Measurements from ENCODE around the gene CAMK2N2. TPM values are rescaled to one million over a fixed set of nuclear protein-coding genes. Genes with fewer than 3 reads are reported as not detected.

Gene CAMK2N2
- total RNA-seq, 1 donor from 2014 or later, result 1.4 TPM

- Mint-ChIP-seq H3K27ac (peak overlapping the region; percentile 87), H3K36me3 (ENCODE audit: insufficient read depth) (peaks cover 8% of the 10 kb centered on the region), H3K4me1 (ENCODE audit: low read depth) (peaks cover 13% of the 10 kb centered on the region), H3K4me3 (ENCODE audit: low read depth) (peak overlapping the region; percentile 74), H3K27me3 (peaks cover 62% of the 10 kb centered on the region), H3K9me3 (ENCODE audit: low read depth) (no peaks in the 10 kb centered on the region)
- TF ChIP-seq, protein P1, sequence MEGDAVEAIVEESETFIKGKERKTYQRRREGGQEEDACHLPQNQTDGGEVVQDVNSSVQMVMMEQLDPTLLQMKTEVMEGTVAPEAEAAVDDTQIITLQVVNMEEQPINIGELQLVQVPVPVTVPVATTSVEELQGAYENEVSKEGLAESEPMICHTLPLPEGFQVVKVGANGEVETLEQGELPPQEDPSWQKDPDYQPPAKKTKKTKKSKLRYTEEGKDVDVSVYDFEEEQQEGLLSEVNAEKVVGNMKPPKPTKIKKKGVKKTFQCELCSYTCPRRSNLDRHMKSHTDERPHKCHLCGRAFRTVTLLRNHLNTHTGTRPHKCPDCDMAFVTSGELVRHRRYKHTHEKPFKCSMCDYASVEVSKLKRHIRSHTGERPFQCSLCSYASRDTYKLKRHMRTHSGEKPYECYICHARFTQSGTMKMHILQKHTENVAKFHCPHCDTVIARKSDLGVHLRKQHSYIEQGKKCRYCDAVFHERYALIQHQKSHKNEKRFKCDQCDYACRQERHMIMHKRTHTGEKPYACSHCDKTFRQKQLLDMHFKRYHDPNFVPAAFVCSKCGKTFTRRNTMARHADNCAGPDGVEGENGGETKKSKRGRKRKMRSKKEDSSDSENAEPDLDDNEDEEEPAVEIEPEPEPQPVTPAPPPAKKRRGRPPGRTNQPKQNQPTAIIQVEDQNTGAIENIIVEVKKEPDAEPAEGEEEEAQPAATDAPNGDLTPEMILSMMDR (IDR thresholded peaks at IDR 0.05; ENCODE audit: unreplicated experiment), result no peak
- DNase-seq (ENCODE audit: low spot score, unreplicated experiment), result peak; percentile 51
These were observed 1.3 kb downstream of the CAMK2N2 start for GRCh38 chr3:184259878-184260723.

DNA sequence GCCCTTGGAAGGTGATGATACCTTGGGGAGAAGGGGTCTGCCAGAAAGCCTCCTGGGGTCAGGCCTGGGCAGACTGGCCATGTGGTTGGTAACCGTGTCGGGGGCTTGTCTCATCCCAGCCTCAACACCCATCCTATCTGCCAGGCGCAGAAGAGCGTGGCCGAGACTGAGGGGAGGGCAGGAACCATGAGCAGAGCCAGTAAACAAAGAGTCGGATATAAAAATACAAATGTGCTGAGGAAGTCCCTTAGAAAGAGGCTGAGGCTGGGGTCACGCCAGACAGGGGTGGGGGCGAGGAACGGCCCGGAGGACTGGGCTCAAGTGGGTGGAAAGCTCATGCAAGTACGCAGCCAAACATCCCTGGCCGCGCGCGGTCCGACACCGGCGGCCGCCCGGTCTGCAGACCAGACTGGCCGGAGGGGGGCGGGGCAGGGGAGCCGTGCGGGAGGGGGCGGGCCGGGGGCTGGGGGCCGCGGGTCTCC lies 1.9 kb downstream of the CAMK2N2 start:
- no peak for DNase-seq (ENCODE audit: low spot score, unreplicated experiment)
- no peak overlapping the region for H3K27ac Mint-ChIP-seq
- H3K36me3 Mint-ChIP-seq (ENCODE audit: insufficient read depth), result peaks cover 8% of the 10 kb centered on the region
- H3K9me3 Mint-ChIP-seq (ENCODE audit: low read depth), result no peaks in the 10 kb centered on the region
- H3K4me1 Mint-ChIP-seq (ENCODE audit: low read depth), result peaks cover 13% of the 10 kb centered on the region
- TF ChIP-seq, protein P1 (IDR thresholded peaks at IDR 0.05; ENCODE audit: unreplicated experiment), result no peak
- H3K4me3 Mint-ChIP-seq (ENCODE audit: low read depth), result peak overlapping the region; percentile 53
- peaks cover 55% of the 10 kb centered on the region for H3K27me3 Mint-ChIP-seq

- H3K9me3 Mint-ChIP-seq (ENCODE audit: low read depth), result no peaks in the 10 kb centered on the region
- DNase-seq (ENCODE audit: low spot score, unreplicated experiment), result no peak
- peaks cover 8% of the 10 kb centered on the region for H3K36me3 Mint-ChIP-seq (ENCODE audit: insufficient read depth)
- peaks cover 13% of the 10 kb centered on the region for H3K4me1 Mint-ChIP-seq (ENCODE audit: low read depth)
- no peak overlapping the region for H3K4me3 Mint-ChIP-seq (ENCODE audit: low read depth)
- TF ChIP-seq, protein P1 (IDR thresholded peaks at IDR 0.05; ENCODE audit: unreplicated experiment), result no peak
- H3K27me3 Mint-ChIP-seq, result peaks cover 53% of the 10 kb centered on the region
- H3K27ac Mint-ChIP-seq, result no peak overlapping the region
These were observed 2.4 kb downstream of the CAMK2N2 start for GRCh38 chr3:184258926-184259325.

DNA sequence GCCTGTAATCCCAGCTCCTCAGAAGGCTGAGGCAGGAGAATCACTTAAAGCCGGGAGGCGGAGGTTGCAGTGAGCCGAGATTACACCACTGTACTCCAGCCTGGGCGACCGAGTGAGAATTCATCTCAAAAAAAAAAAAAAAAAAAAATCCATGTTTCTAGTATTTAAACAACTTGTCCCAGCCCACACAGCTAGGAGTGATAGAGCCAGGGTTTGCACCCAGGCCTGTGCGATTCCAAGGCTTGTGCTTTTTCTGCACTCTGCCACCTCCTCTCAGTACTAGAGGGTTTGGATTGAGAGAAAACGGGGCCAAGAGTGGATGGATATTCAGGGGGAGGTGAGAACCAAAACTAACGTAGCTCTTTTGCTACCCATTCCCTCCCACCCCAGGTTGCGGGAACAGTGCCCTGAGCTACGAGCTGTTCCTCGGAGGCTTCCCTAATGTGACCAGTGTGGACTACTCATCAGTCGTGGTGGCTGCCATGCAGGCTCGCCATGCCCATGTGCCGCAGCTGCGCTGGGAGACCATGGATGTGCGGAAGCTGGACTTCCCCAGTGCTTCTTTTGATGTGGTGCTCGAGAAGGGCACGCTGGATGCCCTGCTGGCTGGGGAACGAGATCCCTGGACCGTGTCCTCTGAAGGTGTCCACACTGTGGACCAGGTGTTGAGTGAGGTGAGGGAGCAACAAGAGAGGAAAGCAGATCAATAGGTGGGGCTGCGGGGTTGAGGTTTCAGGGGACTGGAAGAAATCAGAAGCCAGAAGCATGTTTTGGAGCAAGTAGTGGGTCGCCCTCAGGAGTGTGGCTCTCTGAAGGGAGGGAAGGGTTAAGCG lies 4.1 kb downstream of the CAMK2N2 start:
- Mint-ChIP-seq H3K36me3 (ENCODE audit: insufficient read depth) (peaks cover 8% of the 10 kb centered on the region), H3K4me3 (ENCODE audit: low read depth) (no peak overlapping the region), H3K9me3 (ENCODE audit: low read depth) (no peaks in the 10 kb centered on the region), H3K27ac (no peak overlapping the region), H3K4me1 (ENCODE audit: low read depth) (peaks cover 11% of the 10 kb centered on the region), H3K27me3 (peaks cover 42% of the 10 kb centered on the region)
- no peak for DNase-seq (ENCODE audit: low spot score, unreplicated experiment)
- TF ChIP-seq, protein P1 (IDR thresholded peaks at IDR 0.05; ENCODE audit: unreplicated experiment), result no peak

Measured in progenitor cell of endocrine pancreas (in vitro differentiated cells).